ENCODE results near the gene EMILIN3.

EMILIN3 gene

GRCh38 chr20:41363601-41364000 lies 3.0 kb downstream of the EMILIN3 start:
- no peak for DNase-seq (ENCODE audit: low read depth)

GRCh38 chr20:41362748-41363140 lies 3.9 kb downstream of the EMILIN3 start:
- no peak for DNase-seq (ENCODE audit: low read depth)

- DNase-seq (ENCODE audit: low read depth) = no peak
These were observed 4.6 kb downstream of the EMILIN3 start for GRCh38 chr20:41361757-41362747.

GRCh38 chr20:41360831-41361756 lies 5.5 kb downstream of the EMILIN3 start:
- DNase-seq (ENCODE audit: low read depth) = no peak

GRCh38 chr20:41359541-41360011 lies 7.0 kb downstream of the EMILIN3 start:
- no peak for DNase-seq (ENCODE audit: low read depth)

- DNase-seq (ENCODE audit: low read depth) = no peak
These were observed 7.9 kb downstream of the EMILIN3 start for GRCh38 chr20:41358717-41359116.

GRCh38 chr20:41358230-41358629 lies 8.4 kb downstream of the EMILIN3 start:
- DNase-seq (ENCODE audit: low read depth) = no peak

GRCh38 chr20:41357424-41358163 lies 9.0 kb downstream of the EMILIN3 start:
- no peak for DNase-seq (ENCODE audit: low read depth)

- no peak for DNase-seq (ENCODE audit: low read depth)
These were observed 9.7 kb downstream of the EMILIN3 start for GRCh38 chr20:41356951-41357350.

GRCh38 chr20:41355598-41356203 lies 10.9 kb downstream of the EMILIN3 start:
- no peak for DNase-seq (ENCODE audit: low read depth)

- DNase-seq (ENCODE audit: low read depth) = no peak
These were observed 11.4 kb downstream of the EMILIN3 start for GRCh38 chr20:41355192-41355591.

GRCh38 chr20:41353530-41353929 lies 13.1 kb downstream of the EMILIN3 start:
- no peak for DNase-seq (ENCODE audit: low read depth)

GRCh38 chr20:41352666-41353065 lies 14.0 kb downstream of the EMILIN3 start:
- no peak for DNase-seq (ENCODE audit: low read depth)

- no peak for DNase-seq (ENCODE audit: low read depth)
These were observed 14.5 kb downstream of the EMILIN3 start for GRCh38 chr20:41352106-41352505.

- no peak for DNase-seq (ENCODE audit: low read depth)
These were observed 16.1 kb downstream of the EMILIN3 start for GRCh38 chr20:41350408-41350962.

- no peak for DNase-seq (ENCODE audit: low read depth)
These were observed 16.7 kb downstream of the EMILIN3 start for GRCh38 chr20:41349943-41350342.

GRCh38 chr20:41349266-41349665 lies 17.4 kb downstream of the EMILIN3 start:
- no peak for DNase-seq (ENCODE audit: low read depth)

GRCh38 chr20:41348430-41349172 lies 18.0 kb downstream of the EMILIN3 start:
- DNase-seq (ENCODE audit: low read depth) = no peak

GRCh38 chr20:41347523-41348429 lies 18.8 kb downstream of the EMILIN3 start:
- no peak for DNase-seq (ENCODE audit: low read depth)
